IPS-18a (cell line): Measurements from ENCODE around the gene AGPAT3.

Experiments used
- H3K27ac ChIP-seq: one replicate; pipeline ENCODE4 v1.5.1; 2013; ENCODE audit warnings: low read length
- H3K27me3 ChIP-seq: one replicate; pipeline ENCODE4 v1.6.1; 2013; ENCODE audit warnings: mild to moderate bottlenecking, low read length; ENCODE audit not compliant: control insufficient read depth, insufficient read depth
- H3K36me3 ChIP-seq: one replicate; pipeline ENCODE4 v1.6.1; 2013; ENCODE audit warnings: low read depth, low read length; ENCODE audit not compliant: control insufficient read depth
- H3K4me1 ChIP-seq: one replicate; pipeline ENCODE4 v1.6.1; 2013; ENCODE audit warnings: low read depth, low read length; ENCODE audit not compliant: control insufficient read depth
- H3K4me3 ChIP-seq: one replicate; pipeline ENCODE4 v1.5.1; 2013; ENCODE audit warnings: low read length
- H3K9ac ChIP-seq: one replicate; pipeline ENCODE4 v1.6.1; 2013; ENCODE audit warnings: mild to moderate bottlenecking, low read length, moderate library complexity
- H3K9me3 ChIP-seq: one replicate; pipeline ENCODE4 v1.6.1; 2013; ENCODE audit warnings: low read depth, low read length; ENCODE audit not compliant: control insufficient read depth

The AGPAT3 gene

DNA sequence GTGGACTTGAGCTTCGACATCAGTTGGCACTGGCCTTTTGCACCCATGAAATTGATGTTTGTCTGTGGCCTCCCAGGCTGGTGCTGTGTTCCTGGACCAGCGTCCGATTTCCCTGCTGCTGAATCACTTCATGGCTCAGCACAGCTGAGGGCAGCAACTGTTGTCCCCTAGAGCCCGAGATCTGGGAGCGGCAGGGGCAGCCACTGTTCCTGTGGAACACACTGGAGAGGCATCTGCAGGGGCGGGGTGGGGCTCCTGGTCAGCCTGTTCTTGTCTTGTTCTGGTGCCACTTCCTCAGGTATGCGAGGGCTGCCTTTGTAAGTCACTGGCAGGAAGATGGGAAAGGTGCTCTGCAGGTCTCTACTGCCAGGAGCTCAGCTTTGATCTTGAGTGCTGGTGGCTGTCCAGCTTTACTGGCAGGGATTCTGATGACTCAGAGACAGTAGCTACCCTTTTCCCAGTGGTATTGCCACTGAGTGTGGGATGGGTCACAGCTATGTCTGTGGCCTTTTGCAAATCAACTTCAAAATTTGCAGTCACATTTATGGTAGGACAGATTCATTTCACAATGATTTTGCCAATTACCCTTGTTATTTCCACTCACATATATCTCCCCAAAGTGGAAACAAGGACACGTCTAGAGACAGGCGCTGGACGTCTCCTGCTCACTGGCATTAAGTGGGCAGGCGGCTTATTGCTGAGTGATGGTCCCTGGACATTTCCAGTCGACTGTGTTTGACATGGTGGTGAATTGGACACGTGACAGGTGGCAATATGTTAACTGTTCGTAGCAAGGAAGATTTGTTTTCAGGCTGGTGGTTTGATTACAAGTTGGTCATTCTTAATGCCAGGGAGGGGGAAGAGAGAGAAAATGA lies 15.3 kb downstream of the AGPAT3 start:
- H3K9me3 ChIP-seq = no peaks in the 10 kb centered on the region
- peaks cover 3% of the 10 kb centered on the region for H3K4me1 ChIP-seq
- H3K4me3 ChIP-seq = no peak overlapping the region
- H3K36me3 ChIP-seq = no peaks in the 10 kb centered on the region
- no peak overlapping the region for H3K27ac ChIP-seq
- H3K27me3 ChIP-seq = no peaks in the 10 kb centered on the region
- no peak overlapping the region for H3K9ac ChIP-seq

DNA sequence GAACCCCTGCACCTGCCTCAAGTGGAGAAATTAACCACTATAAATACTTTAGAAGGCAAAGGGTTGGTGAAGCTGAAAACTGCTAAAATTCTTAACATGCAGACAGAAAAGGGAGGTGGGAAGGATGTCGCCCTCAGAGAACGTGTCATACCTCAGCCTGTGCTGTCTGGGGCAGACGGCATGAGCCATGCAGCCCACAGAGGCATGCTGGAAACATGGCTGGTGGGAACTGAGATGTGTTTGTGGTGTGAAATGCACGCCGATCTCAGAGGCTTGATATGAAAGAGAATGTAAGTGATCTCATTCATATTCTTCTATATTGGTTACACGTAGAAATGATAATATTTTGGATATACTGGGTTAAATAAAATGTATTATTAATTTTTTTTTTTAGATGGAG lies 16.3 kb downstream of the AGPAT3 start:
- H3K36me3 ChIP-seq = no peaks in the 10 kb centered on the region
- peaks cover 3% of the 10 kb centered on the region for H3K4me1 ChIP-seq
- no peak overlapping the region for H3K4me3 ChIP-seq
- no peaks in the 10 kb centered on the region for H3K27me3 ChIP-seq
- no peak overlapping the region for H3K27ac ChIP-seq
- H3K9ac ChIP-seq = no peak overlapping the region
- no peaks in the 10 kb centered on the region for H3K9me3 ChIP-seq

DNA sequence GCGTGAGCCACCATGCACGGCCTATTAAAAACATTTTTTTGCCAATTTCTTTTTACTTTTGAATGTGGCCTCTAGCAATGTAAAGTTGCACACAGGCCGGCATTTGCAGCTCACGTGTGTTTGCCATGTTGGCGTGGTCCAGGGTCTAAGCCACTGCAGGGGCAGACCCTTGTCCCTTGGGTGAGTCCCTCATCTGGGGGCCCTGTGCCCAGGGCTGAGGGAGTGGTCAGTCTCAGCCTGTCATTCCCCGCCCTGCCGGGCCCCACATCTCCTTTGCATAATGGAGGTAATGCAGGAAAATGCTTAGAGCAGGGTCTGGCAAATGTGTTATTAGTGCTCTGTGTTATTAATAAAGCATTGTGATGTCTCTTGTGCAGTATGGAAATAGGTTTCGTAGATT lies 16.9 kb downstream of the AGPAT3 start:
- no peak overlapping the region for H3K27ac ChIP-seq
- H3K9me3 ChIP-seq = no peaks in the 10 kb centered on the region
- no peak overlapping the region for H3K9ac ChIP-seq
- no peaks in the 10 kb centered on the region for H3K36me3 ChIP-seq
- H3K4me1 ChIP-seq = peaks cover 3% of the 10 kb centered on the region
- no peaks in the 10 kb centered on the region for H3K27me3 ChIP-seq
- no peak overlapping the region for H3K4me3 ChIP-seq

DNA sequence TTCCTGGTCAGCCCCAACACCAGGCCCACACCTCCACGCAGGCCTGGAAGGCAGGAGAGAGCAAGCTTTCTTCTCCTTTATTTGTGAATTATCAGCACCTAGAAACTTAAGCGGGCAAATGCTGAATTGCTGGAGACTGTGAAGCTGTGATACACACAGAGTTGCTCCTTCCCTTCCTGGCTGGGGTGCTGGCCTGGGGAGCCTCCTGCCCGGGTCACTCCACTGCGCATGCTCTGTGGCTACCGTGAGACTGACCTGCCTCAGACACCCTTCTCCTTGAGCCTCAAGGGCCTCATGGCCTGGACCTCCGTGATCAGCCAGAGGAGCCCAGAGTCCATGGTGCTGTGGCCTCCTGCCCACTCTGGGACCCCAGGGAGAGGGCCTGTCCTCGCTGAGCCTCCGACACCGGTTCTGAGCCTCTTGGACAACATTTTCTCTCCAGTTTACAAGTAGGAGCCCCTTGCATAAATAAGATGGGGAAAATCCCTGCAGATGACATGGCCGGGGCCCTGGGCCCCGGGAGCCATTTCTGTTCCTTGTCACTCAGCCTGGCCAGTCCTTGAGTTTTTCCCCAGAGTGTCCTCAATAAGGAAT lies 18.0 kb downstream of the AGPAT3 start:
- H3K36me3 ChIP-seq = no peaks in the 10 kb centered on the region
- H3K4me1 ChIP-seq = peaks cover 3% of the 10 kb centered on the region
- no peaks in the 10 kb centered on the region for H3K9me3 ChIP-seq
- H3K4me3 ChIP-seq = no peak overlapping the region
- no peaks in the 10 kb centered on the region for H3K27me3 ChIP-seq
- no peak overlapping the region for H3K9ac ChIP-seq
- no peak overlapping the region for H3K27ac ChIP-seq

DNA sequence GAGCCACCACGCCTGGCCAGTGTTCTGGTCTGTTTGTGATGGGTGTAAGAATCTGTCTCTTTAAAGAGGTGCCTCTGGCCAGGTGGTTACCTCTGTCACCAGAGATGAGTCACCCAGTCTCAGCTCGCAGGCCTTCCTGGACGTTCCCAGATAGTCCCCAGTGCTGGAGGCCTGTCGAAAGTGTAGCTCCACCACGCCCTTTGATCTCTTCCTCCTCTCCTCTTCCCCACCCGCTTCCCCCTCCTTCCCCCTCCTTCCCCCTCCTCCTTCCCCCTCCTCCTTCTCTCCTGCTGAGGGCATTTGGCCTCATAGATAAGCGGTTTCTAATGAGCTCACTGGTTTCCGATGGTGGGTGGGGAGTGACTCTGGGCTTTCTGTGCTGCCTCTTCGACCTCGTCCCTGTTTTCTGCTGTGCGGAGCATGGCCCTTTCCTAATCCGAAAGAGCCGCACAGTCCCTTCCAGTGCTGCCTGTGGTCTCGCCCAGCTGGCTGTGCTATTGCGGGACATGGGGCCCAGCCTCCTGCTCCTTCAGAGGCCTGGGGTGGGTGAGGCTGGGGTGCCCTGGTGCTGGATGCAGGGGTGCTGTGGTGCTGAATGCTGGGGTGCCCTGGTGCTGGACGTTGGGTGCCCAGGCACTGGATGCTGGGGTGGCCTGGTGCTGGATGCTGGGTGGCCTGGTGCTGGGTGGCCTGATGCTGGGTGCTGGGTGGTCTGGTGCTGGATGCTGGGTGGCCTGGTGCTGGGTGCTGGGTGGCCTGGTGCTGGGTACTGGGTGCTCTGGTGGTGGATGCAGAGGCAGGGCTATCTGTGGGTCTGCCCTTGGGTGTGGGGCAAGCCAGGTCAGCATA lies 19.2 kb downstream of the AGPAT3 start:
- Histone ChIP-seq H3K36me3 (no peaks in the 10 kb centered on the region), H3K9ac (no peak overlapping the region), H3K4me3 (no peak overlapping the region), H3K4me1 (peaks cover 5% of the 10 kb centered on the region), H3K27me3 (no peaks in the 10 kb centered on the region), H3K9me3 (no peaks in the 10 kb centered on the region), H3K27ac (no peak overlapping the region)

DNA sequence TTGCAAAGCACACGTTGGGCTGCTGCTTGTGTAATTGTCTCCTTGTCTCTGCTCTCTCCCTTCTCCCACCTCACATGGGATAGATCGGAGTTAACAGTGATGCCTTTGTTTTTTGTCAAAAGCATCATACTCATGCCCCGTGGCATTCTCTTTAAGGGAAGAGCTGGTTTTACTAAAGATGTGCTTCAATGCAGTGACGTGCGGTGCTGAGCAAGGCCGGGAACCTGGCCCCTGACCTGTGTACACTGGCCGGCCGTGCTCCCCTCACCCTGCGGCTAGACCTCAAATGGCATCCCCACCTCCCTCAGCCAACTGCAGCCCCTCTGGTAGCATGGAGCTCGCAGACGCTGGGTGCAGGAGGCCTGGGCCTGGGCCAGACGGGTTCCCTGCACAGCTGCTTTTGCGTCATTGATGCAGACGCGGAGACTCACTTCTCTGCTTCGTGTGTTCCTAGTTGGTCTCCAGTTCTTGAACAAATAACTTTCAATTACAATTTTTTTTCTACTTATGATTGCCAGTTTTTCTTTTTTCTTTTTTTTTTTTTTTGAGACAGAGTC lies 19.9 kb downstream of the AGPAT3 start:
- Histone ChIP-seq H3K27me3 (no peaks in the 10 kb centered on the region), H3K4me3 (no peak overlapping the region), H3K9ac (no peak overlapping the region), H3K36me3 (no peaks in the 10 kb centered on the region), H3K9me3 (no peaks in the 10 kb centered on the region), H3K27ac (no peak overlapping the region), H3K4me1 (peaks cover 12% of the 10 kb centered on the region)

DNA sequence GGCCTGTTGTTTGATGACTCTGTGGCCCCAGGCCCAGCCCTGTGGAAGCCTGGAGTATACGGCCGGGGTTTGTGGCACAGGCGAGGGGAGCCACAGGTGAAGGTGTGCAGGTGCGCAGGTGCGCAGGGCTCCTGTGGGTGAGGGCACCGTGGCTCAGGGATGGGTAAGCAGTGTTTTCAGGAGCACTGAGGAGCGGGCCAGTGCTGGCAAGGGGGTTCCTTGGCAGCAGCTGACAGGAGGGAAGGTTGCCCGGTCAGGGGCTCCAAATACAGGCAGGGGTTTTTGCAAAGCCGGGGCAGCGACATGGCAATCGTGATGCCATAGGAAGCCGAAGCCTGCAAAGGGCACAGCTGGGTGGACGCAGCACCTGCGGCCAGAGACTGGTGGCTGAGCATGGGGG lies 20.7 kb downstream of the AGPAT3 start:
- Histone ChIP-seq H3K9me3 (no peaks in the 10 kb centered on the region), H3K27ac (no peak overlapping the region), H3K27me3 (no peaks in the 10 kb centered on the region), H3K4me1 (peaks cover 13% of the 10 kb centered on the region), H3K36me3 (no peaks in the 10 kb centered on the region), H3K9ac (no peak overlapping the region), H3K4me3 (no peak overlapping the region)

DNA sequence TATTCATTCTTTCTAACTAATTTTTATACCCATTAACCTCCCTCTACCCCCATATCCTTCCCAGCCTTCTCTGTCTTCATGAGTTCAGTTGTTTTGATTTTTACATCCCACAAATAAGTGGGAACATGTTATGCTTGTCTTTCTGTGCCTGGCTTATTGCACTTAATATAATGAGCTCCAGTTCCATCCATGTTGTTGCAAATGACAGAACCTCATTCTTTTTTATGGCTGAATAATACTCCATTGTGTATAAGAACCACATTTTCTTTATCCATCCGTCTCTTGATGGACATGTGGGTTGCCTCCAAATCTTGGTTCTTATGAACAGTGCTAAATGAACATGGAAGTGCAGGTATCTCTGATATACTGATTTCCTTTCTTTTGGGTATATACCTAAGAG lies 21.5 kb downstream of the AGPAT3 start:
- Histone ChIP-seq H3K9me3 (no peaks in the 10 kb centered on the region), H3K27ac (no peak overlapping the region), H3K36me3 (no peaks in the 10 kb centered on the region), H3K27me3 (no peaks in the 10 kb centered on the region), H3K4me3 (no peak overlapping the region), H3K9ac (no peak overlapping the region), H3K4me1 (peaks cover 13% of the 10 kb centered on the region)

DNA sequence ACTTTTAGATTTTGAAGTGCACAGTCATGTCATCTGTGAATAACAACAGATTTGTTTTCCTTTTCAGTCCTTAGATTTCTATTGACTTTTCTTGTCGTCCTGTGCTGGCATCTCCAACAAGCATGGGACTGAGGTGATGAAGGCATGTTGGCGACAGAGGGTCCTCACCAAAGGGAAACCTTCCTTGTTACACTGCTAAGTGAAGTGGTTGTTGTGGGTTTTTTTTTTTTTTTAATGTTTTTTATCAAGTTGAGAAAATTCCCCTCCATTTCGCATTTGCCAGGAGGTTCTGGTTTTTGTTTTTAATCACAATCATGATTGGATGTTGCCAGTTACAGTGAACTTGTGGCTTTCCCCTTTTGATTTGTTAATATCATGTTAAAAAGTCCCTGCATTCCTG lies 24.0 kb downstream of the AGPAT3 start:
- Histone ChIP-seq H3K9ac (no peak overlapping the region), H3K9me3 (no peaks in the 10 kb centered on the region), H3K27ac (no peak overlapping the region), H3K4me3 (peak overlapping the region; percentile 23), H3K36me3 (no peaks in the 10 kb centered on the region), H3K4me1 (peaks cover 13% of the 10 kb centered on the region), H3K27me3 (no peaks in the 10 kb centered on the region)

DNA sequence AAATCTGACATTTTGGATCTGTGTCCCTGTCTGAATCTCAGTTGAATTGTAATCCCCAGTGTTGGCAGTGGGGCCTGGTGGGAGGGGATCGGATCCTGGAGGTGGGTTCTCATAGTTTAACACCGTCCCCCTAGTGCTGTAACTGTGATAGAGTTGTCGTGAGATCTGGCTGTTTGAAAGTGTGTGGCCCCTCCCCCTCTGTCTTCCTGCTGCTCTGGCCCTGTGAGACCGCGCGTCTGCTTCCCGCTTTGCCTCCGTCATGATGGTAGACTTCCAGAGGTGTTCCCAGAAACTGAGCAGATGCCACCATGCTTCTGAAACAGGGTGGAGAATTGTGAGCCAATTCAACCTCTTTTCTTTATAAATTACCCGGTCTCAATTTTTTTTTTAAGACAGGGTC lies 25.0 kb downstream of the AGPAT3 start:
- no peaks in the 10 kb centered on the region for H3K36me3 ChIP-seq
- H3K4me1 ChIP-seq = peaks cover 11% of the 10 kb centered on the region
- H3K27me3 ChIP-seq = no peaks in the 10 kb centered on the region
- no peaks in the 10 kb centered on the region for H3K9me3 ChIP-seq
- peak overlapping the region; percentile 23 for H3K4me3 ChIP-seq
- no peak overlapping the region for H3K9ac ChIP-seq
- no peak overlapping the region for H3K27ac ChIP-seq

DNA sequence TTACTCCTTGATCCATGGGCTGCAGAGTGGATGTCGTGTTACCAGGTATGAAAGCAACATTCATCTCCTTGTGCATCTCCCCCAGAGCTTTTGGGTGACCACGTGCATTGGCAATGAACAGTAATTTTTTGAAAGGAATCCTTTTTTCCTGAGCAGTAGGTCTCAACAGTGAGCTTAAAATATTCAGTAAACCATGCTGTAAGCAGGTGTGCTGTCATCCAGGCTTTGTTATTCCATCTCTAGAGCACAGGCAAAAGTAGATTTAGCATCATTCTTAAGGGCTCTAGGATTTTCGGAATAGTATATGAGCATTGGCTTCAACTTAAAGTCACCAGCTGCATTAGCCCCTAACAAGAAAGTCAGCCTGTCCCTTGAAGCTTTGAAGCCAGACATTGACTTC lies 27.3 kb downstream of the AGPAT3 start:
- Histone ChIP-seq H3K4me3 (no peak overlapping the region), H3K27me3 (no peaks in the 10 kb centered on the region), H3K27ac (no peak overlapping the region), H3K9me3 (no peaks in the 10 kb centered on the region), H3K36me3 (no peaks in the 10 kb centered on the region), H3K4me1 (peaks cover 11% of the 10 kb centered on the region), H3K9ac (no peak overlapping the region)
